NCI-H128 (cell line): ENCODE results near the gene ZNF418.

Experiments
- DNase-seq: peaks from one replicate; lab custom pipeline; 2025; ENCODE audit not compliant: unreplicated experiment; lab: John Stamatoyannopoulos, UW

The ZNF418 gene

DNA sequence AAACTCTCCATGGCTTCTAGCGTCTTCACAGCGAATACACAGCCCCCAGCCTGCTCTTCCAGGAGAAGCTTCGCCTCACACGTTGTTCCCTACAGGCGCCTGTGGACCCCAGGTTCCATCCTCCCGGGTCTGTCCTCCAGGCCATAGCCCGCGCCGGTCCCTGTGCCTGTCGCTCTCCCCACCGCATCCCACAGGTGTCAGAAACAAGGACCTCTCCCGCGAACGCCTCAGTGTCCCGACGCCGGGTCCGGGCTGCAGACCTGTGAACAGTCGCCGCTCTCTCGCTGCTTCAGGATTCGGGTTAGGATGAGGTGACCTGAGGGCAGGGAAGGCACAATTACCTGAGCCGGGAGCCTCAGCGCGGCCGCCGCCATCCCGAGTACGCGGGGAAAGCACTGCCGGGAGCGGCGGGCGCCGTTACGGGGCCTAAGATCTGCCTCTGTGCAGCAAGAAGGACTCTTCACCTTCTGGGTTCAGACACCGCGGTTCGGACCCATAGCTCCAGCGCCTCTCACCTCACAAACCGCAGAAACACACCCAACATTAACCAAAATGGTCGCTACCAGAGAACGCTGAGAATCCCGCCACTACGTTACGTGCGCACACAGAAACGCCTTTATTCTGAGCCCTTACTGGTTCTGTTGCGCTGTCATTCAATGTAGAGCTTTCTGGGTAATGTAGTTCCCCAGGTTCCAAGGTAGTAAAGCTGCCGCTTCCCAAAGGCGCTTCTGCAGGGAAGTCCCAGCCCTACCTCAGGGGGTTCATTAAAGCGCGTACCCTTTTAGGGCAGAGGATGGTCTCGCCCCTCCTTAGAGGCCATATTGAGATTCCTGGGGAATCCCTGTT lies at the start of gene ZNF418:
ZNF418 (minus strand) TSS at position 583 of the 846 bp plus-strand sequence. CDS start 1,580 bp downstream, outside the sequence.
- no peak for DNase-seq

DNA sequence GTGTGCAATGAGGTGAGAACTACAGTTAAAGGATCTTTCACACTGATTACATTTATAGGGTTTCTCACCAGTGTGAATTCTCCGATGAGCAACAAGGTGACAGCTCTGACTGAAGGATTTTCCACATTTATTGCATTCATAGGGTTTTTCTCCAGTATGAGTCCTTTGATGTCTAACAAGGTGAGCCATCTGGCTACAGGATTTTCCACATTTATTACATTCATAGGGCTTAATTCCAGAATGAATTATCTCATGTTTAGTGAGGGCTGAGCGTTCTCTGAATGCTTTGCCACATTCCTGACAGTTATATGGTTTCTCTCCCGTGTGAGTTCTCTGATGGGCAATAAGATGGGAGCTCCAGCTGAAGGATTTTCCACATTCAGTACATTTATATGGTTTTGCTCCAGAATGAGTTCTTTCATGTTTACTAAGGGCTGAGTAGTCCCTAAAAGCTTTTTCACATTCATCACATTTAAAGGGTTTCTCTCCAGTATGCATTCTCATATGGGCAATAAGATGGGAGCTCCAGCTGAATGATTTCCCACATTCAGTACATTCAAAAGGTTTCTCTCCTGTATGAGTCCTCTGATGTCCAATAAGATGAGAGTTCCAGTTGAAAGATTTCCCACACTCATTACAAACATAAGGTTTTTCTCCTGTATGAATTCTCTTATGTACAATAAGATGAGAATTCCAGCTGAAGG lies 43.5 kb upstream of the ZNF418 start:
- DNase-seq: no peak

DNA sequence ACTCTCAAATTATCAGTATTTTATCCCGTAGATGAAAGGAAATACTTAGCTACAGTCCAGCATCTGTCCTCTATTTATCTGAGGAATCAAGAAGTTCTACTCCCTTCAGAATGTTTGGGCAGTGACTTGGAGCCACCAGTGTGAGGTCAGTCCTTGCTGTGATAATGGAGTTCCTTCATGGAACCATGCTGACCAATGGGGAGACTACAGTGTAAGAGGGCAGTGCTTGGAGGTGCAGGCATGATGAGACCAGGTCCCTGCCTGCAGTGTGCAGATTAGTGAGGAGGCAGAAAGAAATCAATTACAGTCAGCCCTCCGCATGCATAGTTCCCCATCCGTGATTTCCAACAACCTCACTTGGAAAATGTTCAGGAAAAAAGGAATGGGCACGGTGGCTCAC lies 39.2 kb upstream of the ZNF418 start, which contains the start of gene C19orf18:
C19orf18 (minus strand) TSS at position 101 of the 400 bp plus-strand sequence. CDS start 102 bp downstream, outside the sequence.
- DNase-seq: no peak

DNA sequence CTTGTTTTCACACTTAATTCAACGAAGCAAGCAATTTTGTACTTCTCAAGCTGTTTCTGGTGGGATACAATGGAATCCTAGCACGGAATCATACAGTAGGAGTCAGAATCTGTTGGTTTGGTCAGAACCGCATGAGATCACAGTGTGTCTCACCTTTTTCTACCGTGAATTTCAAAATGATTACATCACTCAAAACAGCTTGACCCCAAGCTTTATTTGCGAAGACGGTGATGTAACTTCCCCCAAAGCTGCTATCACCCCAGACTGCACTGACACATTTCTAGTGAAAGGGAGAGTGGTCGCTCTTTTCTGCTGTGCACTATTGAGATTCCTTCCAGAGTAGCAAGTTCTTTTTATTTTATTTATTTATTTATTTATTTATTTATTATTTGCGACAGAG lies 29.6 kb upstream of the ZNF418 start:
- no peak for DNase-seq

DNA sequence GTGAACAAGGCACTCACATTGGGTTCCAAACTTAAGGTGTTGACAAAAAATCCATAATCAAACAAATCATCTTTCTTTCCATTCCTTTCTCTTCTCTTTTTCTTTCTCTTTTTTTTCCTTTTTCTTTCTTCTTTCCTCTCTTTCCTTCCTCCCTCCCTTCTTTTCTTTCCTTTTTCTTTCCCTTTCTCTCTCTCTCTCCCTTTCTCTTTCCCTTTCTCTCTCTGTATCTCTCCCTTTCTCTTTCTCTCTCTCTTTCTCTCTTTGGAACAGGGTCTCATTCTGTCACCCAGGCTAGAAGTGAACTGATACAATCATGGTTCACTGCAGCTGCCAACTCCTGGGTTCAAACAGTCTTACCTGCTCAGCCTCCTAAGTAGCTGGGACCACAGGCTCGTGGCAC lies 26.6 kb upstream of the ZNF418 start:
- no peak for DNase-seq

DNA sequence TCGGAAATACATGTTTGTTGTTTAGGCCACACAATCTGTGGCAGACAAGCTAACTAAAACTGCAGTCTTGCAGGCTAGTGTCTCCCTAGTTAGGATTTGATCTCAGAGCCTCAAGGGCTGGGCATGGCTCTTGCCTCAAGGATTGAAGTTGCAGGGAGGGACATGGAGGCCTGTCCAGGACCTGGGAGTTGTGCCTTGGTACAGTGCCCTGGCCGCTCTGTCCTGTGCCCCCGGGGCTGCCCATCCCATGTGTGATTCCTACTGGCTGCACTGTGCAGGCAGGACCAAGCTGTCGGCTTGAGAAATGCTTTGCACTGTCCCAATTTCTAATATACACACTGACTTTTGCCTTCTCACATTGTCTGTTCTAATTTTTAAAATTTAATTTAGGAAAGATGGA lies 19.8 kb upstream of the ZNF418 start:
- no peak for DNase-seq

DNA sequence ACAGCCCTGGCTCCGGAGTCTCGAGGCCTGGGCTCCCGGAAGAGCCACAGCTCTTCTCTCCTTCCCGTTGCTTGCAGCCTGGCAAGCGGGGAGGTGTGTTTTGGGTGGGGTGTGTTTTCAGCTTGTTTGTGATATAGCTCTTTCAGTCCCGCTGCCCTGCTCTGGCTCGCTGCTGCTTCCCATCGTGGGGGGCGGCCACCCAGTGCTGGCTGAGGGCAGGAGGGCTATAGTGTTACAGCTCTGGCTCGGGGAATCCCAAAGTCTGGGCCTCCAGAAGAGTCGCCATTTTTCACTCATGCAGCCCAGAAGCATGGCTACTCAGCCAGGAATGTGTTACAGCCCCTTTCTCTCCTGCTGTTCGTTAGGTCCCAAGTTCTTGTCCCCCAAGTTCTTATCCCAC lies 14.5 kb upstream of the ZNF418 start:
- no peak for DNase-seq

DNA sequence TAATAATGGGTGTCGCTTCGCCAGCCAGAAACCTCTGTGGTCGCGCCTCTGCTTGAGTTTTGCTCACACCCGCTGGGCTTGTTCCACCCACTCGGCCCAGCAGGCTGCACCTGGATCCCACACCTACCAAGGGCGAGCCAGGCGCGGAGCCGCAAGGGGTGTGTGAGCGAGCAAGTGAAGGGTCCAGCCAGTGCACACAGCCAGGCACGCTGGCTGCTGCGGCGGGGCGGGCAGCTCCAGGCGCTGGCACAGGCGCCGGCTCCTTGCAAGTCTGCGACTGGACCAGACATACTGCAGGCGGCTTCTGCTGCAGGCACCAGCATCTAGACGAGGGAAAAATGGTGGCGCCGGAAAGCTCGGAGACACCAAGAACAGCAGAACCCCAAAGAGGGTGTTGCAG lies 14.1 kb upstream of the ZNF418 start:
- no peak for DNase-seq

DNA sequence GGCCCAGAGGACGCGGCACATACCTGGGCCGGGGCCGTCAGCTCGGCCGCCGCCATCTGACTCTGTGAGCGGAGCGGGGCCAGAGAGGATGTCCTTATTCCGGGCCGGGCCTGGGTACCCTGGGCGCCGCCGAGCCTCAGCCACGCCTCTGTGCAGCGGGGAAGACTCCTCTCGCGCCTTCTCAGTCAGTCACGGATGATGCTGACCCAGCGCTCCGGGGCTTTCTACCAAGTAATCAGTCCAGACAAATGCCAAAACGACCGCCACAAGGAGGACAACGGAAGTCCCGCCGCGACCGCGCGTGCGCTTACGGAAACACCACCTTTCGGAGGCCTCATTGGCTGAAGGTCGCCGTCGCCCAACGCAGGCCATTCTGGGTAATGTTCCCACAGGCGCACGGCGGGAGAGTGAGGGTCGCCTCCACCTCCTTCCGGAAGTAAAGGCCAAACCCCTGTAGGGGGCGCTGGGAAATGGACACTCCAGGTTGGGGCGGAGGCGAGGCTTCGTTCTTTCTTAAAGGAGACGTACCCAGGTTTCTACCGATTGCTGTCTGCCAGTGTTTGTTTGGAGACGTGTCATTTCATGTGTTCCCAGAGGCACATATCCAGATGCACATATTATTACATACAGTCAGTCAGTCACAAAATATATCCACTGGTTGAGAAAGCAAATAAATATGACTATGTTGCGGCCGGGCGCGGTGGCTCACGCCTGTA lies 12.4 kb upstream of the ZNF418 start, which contains the start of gene ZNF256:
ZNF256 (minus strand) TSS at position 288 of the 716 bp plus-strand sequence; CDS start at position 56, 232 bp downstream.
- DNase-seq: peak; percentile 94

DNA sequence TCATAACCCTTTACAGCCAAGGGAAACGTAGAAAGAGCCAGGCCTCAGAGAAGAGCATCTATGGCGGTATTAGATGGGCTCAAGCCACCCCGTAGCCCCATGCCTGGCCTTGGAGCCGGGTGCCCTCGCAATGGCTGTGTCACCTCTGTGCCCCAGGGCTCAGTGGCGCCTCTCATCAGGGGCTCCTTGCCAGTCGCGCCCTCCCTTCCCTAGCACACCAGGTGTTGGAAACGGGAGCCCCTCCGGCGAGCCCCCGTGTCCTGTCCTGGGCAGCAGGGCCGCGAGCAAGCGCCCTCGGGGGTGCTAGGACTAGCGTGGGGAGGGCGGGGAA lies 11.9 kb upstream of the ZNF418 start:
- no peak for DNase-seq

DNA sequence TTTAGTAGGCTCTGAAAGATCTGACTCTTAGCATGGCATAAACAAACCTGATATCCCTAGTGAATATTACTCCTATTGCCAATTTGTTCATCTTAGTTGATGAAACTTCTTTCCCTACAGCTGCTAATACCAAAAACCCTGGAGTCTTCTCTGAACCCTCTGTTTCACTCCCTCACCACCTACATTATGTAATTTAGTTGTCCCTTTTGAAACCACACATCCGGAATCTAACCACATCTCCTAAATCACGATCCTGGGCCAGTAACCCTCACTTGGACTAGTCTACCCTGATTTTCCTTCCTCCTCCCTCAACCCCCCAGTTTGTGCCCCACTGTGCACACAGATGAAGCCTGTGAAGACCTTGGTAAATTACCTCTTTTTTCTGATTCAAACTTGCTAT lies 11.1 kb upstream of the ZNF418 start:
- no peak for DNase-seq

DNA sequence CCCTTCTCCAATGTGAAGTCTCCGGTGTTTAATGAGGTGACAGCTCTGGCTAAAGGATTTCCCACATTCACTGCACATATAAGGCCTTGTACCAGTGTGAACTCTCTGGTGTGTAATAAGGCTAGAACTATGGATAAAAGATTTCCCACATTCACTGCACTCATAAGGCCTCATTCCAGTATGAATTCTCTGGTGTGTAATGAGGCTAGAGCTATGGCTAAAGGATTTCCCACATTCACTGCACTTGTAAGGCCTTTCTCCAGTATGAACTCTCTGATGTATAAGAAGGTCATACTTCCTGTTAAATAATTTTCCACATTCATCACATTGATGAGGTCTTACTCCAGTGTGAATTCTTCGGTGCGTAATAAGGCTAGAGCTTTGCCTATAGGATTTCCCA lies 6.4 kb upstream of the ZNF418 start:
- no peak for DNase-seq

DNA sequence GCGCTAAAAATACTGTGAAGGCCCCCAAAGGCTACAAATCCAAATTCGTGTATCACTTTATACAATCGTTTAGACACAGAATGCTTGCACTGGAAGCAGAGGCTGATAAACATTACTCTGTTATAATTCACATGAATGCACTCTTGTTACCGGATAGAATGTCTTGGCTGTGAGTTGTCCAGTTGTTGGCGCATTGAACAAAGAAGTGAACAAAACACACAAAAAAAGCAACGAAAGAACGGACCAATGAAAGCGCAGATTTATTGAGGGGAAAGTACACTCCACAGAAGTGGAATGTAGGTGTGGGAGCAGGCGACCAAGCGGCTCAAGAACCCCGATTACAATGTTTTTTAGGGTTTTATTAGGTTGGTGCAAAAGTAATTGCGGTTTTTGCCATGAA lies 529 bp upstream of the ZNF418 start:
- DNase-seq: no peak

DNA sequence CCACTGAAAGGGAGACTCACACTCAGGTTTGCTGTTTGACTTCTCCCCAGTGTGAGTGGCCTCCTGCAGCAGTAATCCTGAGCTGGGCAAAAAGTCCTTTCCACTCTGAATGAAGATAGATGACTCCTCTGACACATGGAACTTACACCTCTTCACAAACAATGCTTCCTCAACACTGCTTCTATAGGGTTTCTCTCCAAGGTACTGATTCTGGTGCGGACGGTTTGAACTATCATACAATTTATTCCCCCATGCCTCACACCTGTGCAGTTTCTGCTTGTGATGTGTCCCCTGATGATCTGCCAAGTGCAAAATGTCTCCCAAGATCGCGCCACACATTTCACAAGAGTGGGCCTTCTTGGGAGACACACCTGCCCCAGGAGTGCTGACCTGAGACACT lies 7.6 kb downstream of the ZNF418 start:
- no peak for DNase-seq

DNA sequence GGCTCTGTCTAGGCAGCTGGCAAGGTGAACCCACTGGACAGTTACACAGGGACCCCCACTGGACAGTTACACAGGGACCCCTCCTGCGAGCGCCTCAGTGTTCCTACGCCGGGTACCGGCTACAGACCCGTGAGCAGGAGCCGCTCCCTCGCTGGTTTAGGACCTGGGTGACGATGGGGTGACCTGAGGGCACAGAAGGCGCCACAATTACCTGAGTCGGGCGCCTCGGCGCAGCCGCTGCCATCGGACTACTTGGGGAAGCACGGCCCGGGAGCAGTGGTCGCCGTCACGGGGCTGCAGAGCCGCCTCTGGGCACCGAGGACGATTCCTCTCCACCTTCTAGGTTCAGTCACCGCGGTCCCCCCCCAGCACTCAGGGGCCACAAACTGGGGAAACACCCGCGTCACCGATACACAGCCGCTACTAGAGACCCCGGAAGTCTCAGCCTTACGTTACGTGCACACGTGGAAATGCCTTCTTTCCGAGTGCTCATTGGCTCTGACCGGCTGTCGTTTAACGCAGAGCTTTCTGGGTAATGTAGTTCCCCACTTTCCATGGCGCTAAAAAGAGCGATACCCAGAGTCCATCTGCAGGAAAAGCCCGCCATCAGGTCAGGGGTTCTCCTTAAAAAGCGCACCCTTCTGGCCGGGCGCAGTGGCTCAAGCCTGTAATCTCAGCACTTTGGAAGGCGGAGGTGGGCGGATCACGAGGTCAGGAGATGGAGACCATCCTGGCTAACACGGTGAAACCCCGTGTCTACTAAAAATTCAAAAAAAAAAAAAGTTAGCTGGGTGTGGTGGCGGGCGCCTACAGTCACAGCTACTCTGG lies 18.8 kb downstream of the ZNF418 start, which contains the start of gene ZNF417:
ZNF417 (minus strand) TSS at position 425 of the 828 bp plus-strand sequence; CDS start at position 244, 181 bp downstream.
- DNase-seq: peak; percentile 79

DNA sequence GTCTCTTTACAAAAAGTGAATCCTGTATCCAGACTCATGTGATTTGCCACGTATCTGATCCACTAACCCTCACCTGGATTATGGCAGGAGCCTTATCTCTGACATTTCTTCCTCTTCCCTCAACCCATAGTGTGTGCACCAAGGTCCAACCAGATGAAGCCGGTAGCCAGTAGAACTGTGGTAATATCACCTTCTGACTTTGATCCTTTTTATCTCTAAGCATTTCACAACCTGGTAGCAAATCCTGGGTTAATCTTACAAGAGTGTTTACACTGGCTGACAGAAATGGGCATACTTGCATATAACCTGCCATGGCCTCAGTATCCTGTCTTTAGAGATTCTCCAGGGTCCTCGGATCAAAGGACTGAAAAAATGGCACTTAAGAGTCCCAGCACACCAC lies 20.7 kb downstream of the ZNF418 start:
- DNase-seq: no peak

DNA sequence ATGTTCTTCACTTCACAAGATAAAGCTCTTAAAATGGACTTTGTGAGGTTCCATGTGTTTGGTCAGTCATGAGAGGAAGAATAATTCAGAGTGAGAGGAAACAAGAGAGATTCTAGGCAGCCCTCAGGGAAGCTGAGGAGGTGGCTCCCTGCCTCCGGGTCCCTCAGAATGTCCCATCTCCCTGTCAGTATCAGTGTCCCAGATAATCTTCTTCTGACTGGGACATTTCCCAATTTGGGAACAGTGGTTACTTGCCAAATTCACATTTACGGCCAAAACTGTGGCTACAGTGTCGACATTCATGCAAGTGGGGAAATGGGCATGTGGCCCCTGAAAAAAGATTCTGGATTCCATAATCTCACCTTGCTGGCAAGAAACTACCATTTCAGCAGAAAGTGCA lies 27.8 kb downstream of the ZNF418 start:
- DNase-seq: no peak

DNA sequence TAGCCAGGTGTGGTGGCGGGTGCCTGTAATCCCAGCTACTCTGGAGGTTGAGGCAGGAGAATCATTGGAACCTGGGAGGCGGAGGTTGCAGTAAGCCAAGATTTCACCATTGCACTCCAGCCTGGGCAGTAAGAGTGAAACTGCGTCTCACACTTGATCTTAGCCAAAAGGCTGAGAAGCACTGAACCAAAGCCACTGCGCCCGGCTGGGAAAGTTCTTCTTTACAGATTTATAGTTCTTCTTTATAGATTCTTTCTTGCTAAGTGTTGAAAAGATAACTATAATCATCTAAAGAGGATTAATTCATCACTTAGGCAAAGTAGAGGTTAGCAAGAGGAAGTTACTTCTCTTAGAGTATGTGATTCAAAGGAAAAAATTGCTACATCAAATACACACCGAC lies 29.9 kb downstream of the ZNF418 start:
- no peak for DNase-seq

DNA sequence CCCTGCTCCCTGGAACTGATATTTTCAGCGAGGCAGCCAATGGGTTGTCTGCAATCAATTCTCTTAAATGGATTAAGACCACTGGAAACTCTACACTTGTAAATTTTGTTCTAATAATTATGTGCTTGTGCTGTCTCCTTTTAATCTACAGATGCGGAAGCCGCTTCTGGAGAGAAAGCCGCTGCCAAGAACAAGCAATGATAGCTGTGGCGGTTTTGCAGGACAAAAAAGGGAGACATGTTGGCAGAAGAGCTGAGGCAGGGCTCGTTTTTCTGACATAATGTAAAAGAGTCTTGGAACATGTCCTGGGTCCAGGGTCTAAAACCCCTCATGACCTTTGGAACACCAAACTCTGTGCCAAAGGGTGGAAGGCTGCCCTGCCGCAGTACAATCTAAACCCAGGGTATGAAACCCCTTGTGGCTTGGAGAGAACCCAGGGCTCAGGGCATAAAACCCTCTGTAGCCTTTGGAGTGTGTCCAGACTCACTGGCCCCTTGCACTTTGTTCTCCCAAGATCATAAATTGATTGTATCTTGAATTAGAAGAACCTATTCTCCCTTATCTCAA lies 31.5 kb downstream of the ZNF418 start:
- no peak for DNase-seq

DNA sequence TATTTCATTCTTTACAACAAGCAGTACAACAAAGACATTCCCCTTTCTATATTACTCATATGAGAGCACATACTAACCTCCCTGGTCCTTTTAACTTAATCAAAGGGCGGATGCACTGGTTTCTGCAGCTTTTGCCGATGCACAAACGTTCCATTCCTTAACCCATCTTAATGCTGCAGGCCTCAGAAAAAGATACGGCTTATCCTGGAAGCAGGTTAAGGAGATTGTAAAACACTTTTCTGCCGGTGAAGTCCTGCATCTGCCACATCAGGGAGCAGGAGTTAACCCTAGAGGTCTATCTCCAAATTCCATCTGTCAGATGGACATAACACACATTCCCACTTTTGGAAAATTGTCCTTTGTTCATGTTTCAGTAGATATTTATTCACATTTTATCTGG lies 34.9 kb downstream of the ZNF418 start:
- no peak for DNase-seq
